Endothelial cell of umbilical vein (primary cell): Measurements from ENCODE around the gene STRN. TPM values are rescaled to one million over a fixed set of nuclear protein-coding genes. Genes with fewer than 3 reads are reported as not detected.

ENCODE experiments used
- BruUV-seq: library from RNA; stranded (reverse); fragments of 400-500 nt; replicated peaks from 2 replicates; lab custom pipeline; 2021; lab: Mats Ljungman, UMichigan
- CTCF ChIA-PET: fragments of 300-600, 350-600 bp; sonication (Branson Sonifier 250); formaldehyde crosslinking; loops from one replicate; lab custom pipeline; 2021; ENCODE audit warnings: antibody characterized with exemption, inconsistent platforms; lab: Charles Lee
- POLR2A ChIA-PET: fragments of 300-600, 350-600 bp; sonication (Branson Sonifier 250); formaldehyde crosslinking; loops from one replicate; lab custom pipeline; 2021; ENCODE audit warnings: antibody characterized with exemption, inconsistent platforms; lab: Charles Lee
- DNase-seq: peaks from one replicate; pipeline ENCODE4 v3.0.0-alpha.2; 2011; ENCODE audit warnings: low read depth, low spot score
- FAIRE-seq: peaks from 2 replicates; lab custom pipeline; 2011; peaks lifted over from hg19 to GRCh38; lab: Jason Lieb, UNC
- H2AFZ ChIP-seq: 2 replicates; pipeline ENCODE4 v1.6.0; 2012; ENCODE audit warnings: low read depth, low read length, control low read depth, inconsistent platforms
- H3K27ac ChIP-seq: 2 replicates; pipeline ENCODE4 v1.5.1; 2011; ENCODE audit warnings: low read depth, mild to moderate bottlenecking, control low read depth, low read length, moderate library complexity; ENCODE audit not compliant: insufficient read depth
- H3K27me3 ChIP-seq, 2 experiments: 2 replicates each; pipeline versions ENCODE4 v1.6.0 to v1.6.1; 2011; ENCODE audit warnings: low read length in 2 of 2, mixed read lengths in 1 of 2; ENCODE audit not compliant: control insufficient read depth in 2 of 2, insufficient read depth in 2 of 2
- H3K36me3 ChIP-seq, 2 experiments: 2 replicates in 1 of 2; 3 replicates in 1 of 2; pipeline ENCODE4 v1.5.1; 2011; ENCODE audit warnings: low read length in 2 of 2, mild to moderate bottlenecking in 1 of 2, moderate library complexity in 1 of 2; ENCODE audit not compliant: control insufficient read depth in 2 of 2, insufficient read depth in 2 of 2; ENCODE audit errors: extremely low read depth in 1 of 2
- H3K4me1 ChIP-seq: 3 replicates; pipeline ENCODE4 v1.5.1; 2011; ENCODE audit warnings: mild to moderate bottlenecking, low read length; ENCODE audit not compliant: control insufficient read depth, insufficient read depth; ENCODE audit errors: extremely low read depth
- H3K4me2 ChIP-seq: 2 replicates; pipeline ENCODE4 v1.6.1; 2011; ENCODE audit warnings: low read length, control low read depth, mixed read lengths; ENCODE audit not compliant: insufficient read depth
- H3K4me3 ChIP-seq, 3 experiments: fragments of 200-600 bp in 1 of 3; sonication (generic), shearing (Covaris generic) in 1 of 3; replicated peaks in 1 of 3; 2 replicates each; pipeline ENCODE4 v1.5.1; 2011 to 2016; ENCODE audit warnings: control low read depth in 3 of 3, low read length in 3 of 3, mild to moderate bottlenecking in 2 of 3, inconsistent platforms in 1 of 3, low read depth in 1 of 3, moderate library complexity in 1 of 3; ENCODE audit not compliant: insufficient read depth in 1 of 3
- H3K79me2 ChIP-seq: 2 replicates; pipeline ENCODE4 v1.6.0; 2012; ENCODE audit warnings: low read length, inconsistent platforms; ENCODE audit not compliant: control insufficient read depth, insufficient read depth
- H3K9ac ChIP-seq: replicated peaks from 2 replicates; pipeline ENCODE3; 2011; ENCODE audit warnings: low read length, control low read depth; ENCODE audit not compliant: insufficient read depth; ENCODE audit errors: extremely low read depth
- H3K9me1 ChIP-seq: replicated peaks from 3 replicates; pipeline ENCODE4 v1.6.0; 2011; ENCODE audit warnings: mild to moderate bottlenecking, low read length; ENCODE audit not compliant: control insufficient read depth, insufficient read depth; ENCODE audit errors: extremely low read depth
- H3K9me3 ChIP-seq: replicated peaks from 2 replicates; pipeline ENCODE4 v1.5.1; 2012; ENCODE audit warnings: low read length, inconsistent platforms; ENCODE audit not compliant: control insufficient read depth, insufficient read depth
- H4K20me1 ChIP-seq: replicated peaks from 2 replicates; pipeline ENCODE3; 2011; ENCODE audit warnings: mild to moderate bottlenecking, low read length; ENCODE audit not compliant: control insufficient read depth, insufficient read depth; ENCODE audit errors: extremely low read depth
- EZH2 ChIP-seq: IDR thresholded peaks from 2 replicates; pipeline ENCODE4 v1.6.1; 2012; ENCODE audit warnings: borderline replicate concordance, low read depth, mild to moderate bottlenecking, moderate library complexity, low read length, inconsistent platforms; ENCODE audit not compliant: severe bottlenecking
- FOS ChIP-seq: IDR thresholded peaks from 2 replicates; pipeline ENCODE4 v1.6.1; 2011; ENCODE audit warnings: mild to moderate bottlenecking, low read length, moderate library complexity, borderline replicate concordance; ENCODE audit not compliant: insufficient read depth
- GATA2 ChIP-seq: IDR thresholded peaks from 2 replicates; pipeline ENCODE4 v1.7.0; 2011; ENCODE audit warnings: low read depth, mild to moderate bottlenecking, moderate library complexity, mixed read lengths, low read length; ENCODE audit not compliant: insufficient read length, insufficient read depth
- JUN ChIP-seq: IDR thresholded peaks from 2 replicates; pipeline ENCODE4 v1.6.1; 2011; ENCODE audit warnings: borderline replicate concordance, low read depth; ENCODE audit not compliant: insufficient read length, insufficient read depth
- MYC ChIP-seq: IDR thresholded peaks from one replicate; pipeline ENCODE4 v1.6.1; 2011; ENCODE audit warnings: mild to moderate bottlenecking, low read depth, low read length
- POLR2A ChIP-seq: IDR thresholded peaks from 2 replicates; pipeline ENCODE4 v1.6.1; 2012; ENCODE audit warnings: low read depth, mild to moderate bottlenecking, control low read depth, low read length
- POLR2AphosphoS5 ChIP-seq: IDR thresholded peaks from 2 replicates; pipeline ENCODE4 v1.6.1; 2012; ENCODE audit warnings: low read depth, mild to moderate bottlenecking, control low read depth, low read length, moderate library complexity; ENCODE audit not compliant: insufficient read depth
- dilution Hi-C: fragments of 300-500 bp; cut with MboI; formaldehyde crosslinking; loops from one replicate; pipeline ENCODE4 v1.15.0; 2019; ENCODE audit warnings: low sequenced_read_pairs; ENCODE audit not compliant: extremely low pct_ligation_motif_present
- intact Hi-C: fragments of 100-400 bp; cut with micrococcal nuclease; formaldehyde crosslinking; loops from one replicate; pipeline ENCODE4 v1.10.0; 2022
- polyA plus RNA-seq, 4 experiments: library from polyadenylated mRNA; depleted of rRNA in 3 of 4; stranded (reverse) in 3 of 4; unstranded in 1 of 4; fragments of >200 nt; gene quantifications; 2 replicates each; pipeline versions ENCODE4 v1.2.1 to v1.2.3, GENCODE V29; 2011 to 2012; ENCODE audit warnings: missing spikeins in 1 of 4
- total RNA-seq: library from RNA; stranded (reverse); gene quantifications from 2 replicates; pipeline ENCODE4 v1.2.3, GENCODE V29; 2021
- TF ChIP-seq, protein P1 (sequence below), 2 donors: IDR thresholded peaks; 1 replicate in 1 of 2; 2 replicates in 1 of 2; pipeline ENCODE4 v1.5.1; 2011; ENCODE audit warnings: low read length in 2 of 2, mild to moderate bottlenecking in 2 of 2, moderate library complexity in 2 of 2, control low read depth in 1 of 2, inconsistent platforms in 1 of 2, low read depth in 1 of 2; ENCODE audit not compliant: insufficient read depth in 1 of 2; ENCODE audit errors: extremely low read depth in 1 of 2
- TF ChIP-seq, protein P2 (sequence below): IDR thresholded peaks from 2 replicates; pipeline ENCODE4 v1.6.1; 2011; ENCODE audit not compliant: insufficient read depth, insufficient read length

The STRN gene
- total and polyA plus RNA-seq, 2 donors (not counting 3 experiments of a cell fraction or from before 2014, with no cell fraction given): 6.7 to 33.4 TPM

DNA sequence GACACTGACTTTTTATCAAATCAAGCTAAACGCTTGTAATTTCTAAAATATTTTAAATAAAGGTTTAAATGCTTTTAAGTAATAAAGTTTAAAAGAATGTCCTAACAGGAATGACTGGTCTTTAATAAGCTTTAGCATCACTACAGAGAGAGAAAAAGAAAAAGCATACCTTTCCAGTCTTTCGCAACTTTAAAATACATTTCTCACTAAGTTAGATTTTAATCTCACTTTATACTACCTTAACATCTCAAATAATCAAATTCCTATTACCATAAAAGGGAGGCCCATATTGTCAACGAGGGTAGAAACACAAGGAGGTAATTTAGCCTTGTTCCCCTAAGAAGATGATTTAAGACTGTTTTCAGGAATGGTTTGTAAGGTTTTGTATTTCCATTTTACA is 80.7 kb downstream of the STRN start:
- H3K27me3 ChIP-seq: no peaks in the 10 kb centered on the region
- intact Hi-C loops (loop anchor here (5.0 kb wide), 1 partner anchor 82 kb away; the partner anchor contains the start of gene STRN), dilution Hi-C loops (no loop called here)
- H3K4me3 ChIP-seq: no peak overlapping the region
- FAIRE-seq: no peak
- no peaks in the 10 kb centered on the region for H3K9me3 ChIP-seq
- peaks cover 3 to 6% of the 10 kb centered on the region in 2 experiments for H3K36me3 ChIP-seq
- DNase-seq: no peak
- no peak overlapping the region for H2AFZ ChIP-seq
- TF ChIP-seq JUN (no peak), EZH2 (no peak), GATA2 (no peak), POLR2AphosphoS5 (no peak), POLR2A (no peak), MYC (no peak), FOS (no peak)
- TF ChIP-seq, protein P1, sequence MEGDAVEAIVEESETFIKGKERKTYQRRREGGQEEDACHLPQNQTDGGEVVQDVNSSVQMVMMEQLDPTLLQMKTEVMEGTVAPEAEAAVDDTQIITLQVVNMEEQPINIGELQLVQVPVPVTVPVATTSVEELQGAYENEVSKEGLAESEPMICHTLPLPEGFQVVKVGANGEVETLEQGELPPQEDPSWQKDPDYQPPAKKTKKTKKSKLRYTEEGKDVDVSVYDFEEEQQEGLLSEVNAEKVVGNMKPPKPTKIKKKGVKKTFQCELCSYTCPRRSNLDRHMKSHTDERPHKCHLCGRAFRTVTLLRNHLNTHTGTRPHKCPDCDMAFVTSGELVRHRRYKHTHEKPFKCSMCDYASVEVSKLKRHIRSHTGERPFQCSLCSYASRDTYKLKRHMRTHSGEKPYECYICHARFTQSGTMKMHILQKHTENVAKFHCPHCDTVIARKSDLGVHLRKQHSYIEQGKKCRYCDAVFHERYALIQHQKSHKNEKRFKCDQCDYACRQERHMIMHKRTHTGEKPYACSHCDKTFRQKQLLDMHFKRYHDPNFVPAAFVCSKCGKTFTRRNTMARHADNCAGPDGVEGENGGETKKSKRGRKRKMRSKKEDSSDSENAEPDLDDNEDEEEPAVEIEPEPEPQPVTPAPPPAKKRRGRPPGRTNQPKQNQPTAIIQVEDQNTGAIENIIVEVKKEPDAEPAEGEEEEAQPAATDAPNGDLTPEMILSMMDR (IDR thresholded peaks at IDR 0.05; ENCODE audit: extremely low read depth in 1 of 2, insufficient read depth in 1 of 2, low read depth in 1 of 2, low read length in 2 of 2): no peak
- TF ChIP-seq, protein P2, sequence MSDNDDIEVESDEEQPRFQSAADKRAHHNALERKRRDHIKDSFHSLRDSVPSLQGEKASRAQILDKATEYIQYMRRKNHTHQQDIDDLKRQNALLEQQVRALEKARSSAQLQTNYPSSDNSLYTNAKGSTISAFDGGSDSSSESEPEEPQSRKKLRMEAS: no peak
- ChIA-PET POLR2A (no interaction called here), CTCF (no interaction called here)
- H3K9ac ChIP-seq: no peak overlapping the region
- H4K20me1 ChIP-seq: no peaks in the 10 kb centered on the region
- no peaks in the 10 kb centered on the region for H3K79me2 ChIP-seq
- no TSS peak for BruUV-seq
- H3K4me2 ChIP-seq: no peak overlapping the region
- H3K4me1 ChIP-seq: peaks cover 5% of the 10 kb centered on the region
- H3K9me1 ChIP-seq: no peaks in the 10 kb centered on the region
- no peak overlapping the region for H3K27ac ChIP-seq
